Kidney epithelial cell (primary cell): Measurements from ENCODE around the gene FOXP1. TPM values are rescaled to one million over a fixed set of nuclear protein-coding genes. Genes with fewer than 3 reads are reported as not detected.
"Not testable (repeated sequence)": the region's sequence is repeated elsewhere in the genome, so short reads cannot be mapped to it uniquely, and the experiment has no call there.

ENCODE experiments used
- DNase-seq: peaks from one replicate; pipeline ENCODE4 v3.0.0-alpha.2; 2010; ENCODE audit warnings: low read depth
- H3K27me3 ChIP-seq: 2 replicates; pipeline ENCODE4 v1.6.0; 2011; ENCODE audit warnings: low read length; ENCODE audit not compliant: control insufficient read depth, insufficient read depth
- H3K36me3 ChIP-seq: 2 replicates; pipeline ENCODE4 v1.5.1; 2011; ENCODE audit warnings: low read length; ENCODE audit not compliant: control insufficient read depth, insufficient read depth
- H3K4me3 ChIP-seq: 2 replicates; pipeline ENCODE4 v1.5.1; 2011; ENCODE audit warnings: low read depth, mild to moderate bottlenecking, control low read depth, low read length
- total RNA-seq: library from RNA; depleted of rRNA; stranded (reverse); fragments of >200 nt; gene quantifications from 2 replicates; pipeline ENCODE4 v1.2.3, GENCODE V29; 2015
- TF ChIP-seq, protein P1 (sequence below): IDR thresholded peaks from 2 replicates; pipeline ENCODE4 v1.5.1; 2011; ENCODE audit warnings: mild to moderate bottlenecking, moderate library complexity, low read length, control low read depth, inconsistent platforms; ENCODE audit not compliant: insufficient read depth, poor library complexity, severe bottlenecking

FOXP1 gene
- total RNA-seq, 1 donor from 2014 or later, result 75.0 TPM

GRCh38 chr3:71022551-71023335, 560.8 kb downstream of the FOXP1 start:
- DNase-seq, result no peak
- TF ChIP-seq, protein P1, sequence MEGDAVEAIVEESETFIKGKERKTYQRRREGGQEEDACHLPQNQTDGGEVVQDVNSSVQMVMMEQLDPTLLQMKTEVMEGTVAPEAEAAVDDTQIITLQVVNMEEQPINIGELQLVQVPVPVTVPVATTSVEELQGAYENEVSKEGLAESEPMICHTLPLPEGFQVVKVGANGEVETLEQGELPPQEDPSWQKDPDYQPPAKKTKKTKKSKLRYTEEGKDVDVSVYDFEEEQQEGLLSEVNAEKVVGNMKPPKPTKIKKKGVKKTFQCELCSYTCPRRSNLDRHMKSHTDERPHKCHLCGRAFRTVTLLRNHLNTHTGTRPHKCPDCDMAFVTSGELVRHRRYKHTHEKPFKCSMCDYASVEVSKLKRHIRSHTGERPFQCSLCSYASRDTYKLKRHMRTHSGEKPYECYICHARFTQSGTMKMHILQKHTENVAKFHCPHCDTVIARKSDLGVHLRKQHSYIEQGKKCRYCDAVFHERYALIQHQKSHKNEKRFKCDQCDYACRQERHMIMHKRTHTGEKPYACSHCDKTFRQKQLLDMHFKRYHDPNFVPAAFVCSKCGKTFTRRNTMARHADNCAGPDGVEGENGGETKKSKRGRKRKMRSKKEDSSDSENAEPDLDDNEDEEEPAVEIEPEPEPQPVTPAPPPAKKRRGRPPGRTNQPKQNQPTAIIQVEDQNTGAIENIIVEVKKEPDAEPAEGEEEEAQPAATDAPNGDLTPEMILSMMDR, result peak; percentile 15

DNA sequence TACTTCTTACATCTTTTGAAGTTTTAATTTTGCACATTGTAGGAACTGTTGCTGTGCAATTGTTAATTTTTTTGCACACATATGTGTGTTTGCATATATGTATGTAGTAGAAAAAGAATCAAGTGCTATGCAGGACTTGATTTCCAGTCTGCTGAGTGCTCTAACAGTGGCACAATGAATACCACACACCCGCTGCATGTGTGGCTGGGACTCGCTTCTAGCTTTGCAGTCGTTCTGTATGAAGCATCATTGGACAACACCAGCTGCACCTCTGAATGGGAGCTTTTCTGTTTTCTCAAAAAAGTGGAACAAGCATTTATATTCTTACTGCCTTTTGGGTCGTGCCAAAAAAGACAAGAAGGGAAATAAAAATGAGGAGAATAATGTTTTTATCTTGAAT, 564.7 kb downstream of the FOXP1 start:
- no peak overlapping the region for H3K4me3 ChIP-seq
- H3K27me3 ChIP-seq, result no peaks in the 10 kb centered on the region
- no peaks in the 10 kb centered on the region for H3K36me3 ChIP-seq
- TF ChIP-seq, protein P1, result no peak
- no peak for DNase-seq

More at GRCh38 chr3:71022551-71023335, 560.8 kb downstream of the FOXP1 start:
- H3K4me3 ChIP-seq, result no peak overlapping the region
- H3K36me3 ChIP-seq, result no peaks in the 10 kb centered on the region
- H3K27me3 ChIP-seq, result no peaks in the 10 kb centered on the region

DNA sequence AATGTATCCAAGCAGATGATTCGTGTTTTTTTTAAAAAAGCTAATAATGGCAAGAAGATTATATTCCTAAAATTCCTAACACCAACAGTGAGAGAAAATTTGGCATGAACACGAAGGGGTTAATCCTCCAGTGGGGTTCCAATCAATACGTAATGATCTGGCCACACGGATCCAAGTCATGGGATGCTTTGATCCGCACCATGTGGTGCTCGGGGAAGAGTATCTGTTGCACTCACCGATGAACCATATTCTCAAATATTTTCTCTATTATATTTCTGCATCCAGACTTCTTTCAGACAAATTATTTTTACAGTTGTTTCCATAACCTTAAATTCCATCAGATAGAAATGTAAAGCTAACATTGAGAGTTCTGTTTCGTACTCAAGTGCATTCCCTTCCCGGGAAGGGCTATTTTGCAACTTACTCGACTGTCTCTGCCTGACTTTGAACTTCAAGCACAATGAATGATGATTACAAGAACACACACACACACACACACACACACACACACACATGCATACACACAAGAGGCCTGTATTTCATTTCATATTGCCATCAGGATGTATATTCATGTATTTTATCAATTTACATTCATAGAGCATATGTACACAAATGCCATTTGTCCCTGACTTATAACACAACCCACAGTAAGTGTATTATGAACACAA, 567.2 kb downstream of the FOXP1 start:
- H3K27me3 ChIP-seq, result no peaks in the 10 kb centered on the region
- no peak overlapping the region for H3K4me3 ChIP-seq
- no peaks in the 10 kb centered on the region for H3K36me3 ChIP-seq
- DNase-seq, result no peak
- TF ChIP-seq, protein P1, result no peak

GRCh38 chr3:71014616-71015015, 568.9 kb downstream of the FOXP1 start:
- DNase-seq, H3K36me3 ChIP-seq: not testable (repeated sequence)

DNA sequence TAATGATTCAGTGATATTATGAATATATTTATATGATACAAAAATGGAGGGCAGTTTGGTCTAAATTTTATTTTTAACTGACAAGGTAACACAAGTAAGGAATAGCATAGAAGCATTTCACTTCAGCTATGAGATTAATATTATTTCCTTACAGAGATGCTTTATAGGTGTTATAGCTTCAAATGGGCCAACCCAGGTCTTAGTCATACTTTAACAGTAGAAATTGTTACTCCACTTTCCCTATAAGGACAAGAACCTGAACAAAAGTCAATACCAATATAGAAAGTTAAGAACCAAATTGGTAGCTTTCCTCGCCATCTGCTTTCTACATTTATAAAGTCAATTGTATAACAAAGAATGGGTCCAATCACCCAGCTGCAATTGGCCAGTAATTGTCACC, 570.6 kb downstream of the FOXP1 start:
- Histone ChIP-seq H3K27me3 (no peaks in the 10 kb centered on the region), H3K36me3 (no peaks in the 10 kb centered on the region), H3K4me3 (no peak overlapping the region)
- DNase-seq, result no peak
- TF ChIP-seq, protein P1, result no peak

More at GRCh38 chr3:71014616-71015015, 568.9 kb downstream of the FOXP1 start:
- not testable (repeated sequence) for H3K4me3 ChIP-seq, H3K27me3 ChIP-seq

DNA sequence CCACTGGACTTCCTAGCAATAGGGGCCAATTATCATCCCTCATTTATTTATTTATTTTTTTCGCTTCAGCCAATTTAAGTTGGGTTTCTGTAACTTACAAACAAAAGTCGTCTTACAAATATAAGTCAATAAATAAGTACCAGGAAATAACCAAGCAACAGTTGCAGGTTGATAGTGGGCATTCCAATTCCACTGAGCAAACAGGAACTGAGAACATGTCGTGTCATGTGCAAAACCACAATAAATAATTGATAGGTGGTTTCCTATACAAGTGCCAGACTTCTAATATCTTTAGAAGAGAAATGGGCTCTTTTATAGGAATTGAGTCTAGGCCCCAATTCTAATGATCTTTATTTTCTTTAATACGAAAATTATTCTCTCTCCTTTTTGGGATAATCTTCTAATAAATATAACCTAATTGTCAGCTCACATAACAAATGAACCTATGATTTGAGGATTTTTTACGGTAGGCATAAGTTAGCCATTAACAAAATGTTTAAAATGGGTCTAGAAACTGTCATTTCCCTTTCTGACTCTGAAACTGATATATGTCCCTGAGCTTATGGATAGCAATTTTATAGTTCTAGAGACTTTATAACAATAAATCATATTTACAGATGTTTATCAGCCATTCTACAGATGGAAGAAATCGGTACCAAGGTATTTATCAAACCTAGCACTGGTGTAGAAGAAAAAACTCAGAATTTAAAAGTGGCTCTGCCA, 571.8 kb downstream of the FOXP1 start:
- H3K36me3 ChIP-seq, result no peaks in the 10 kb centered on the region
- H3K27me3 ChIP-seq, result no peaks in the 10 kb centered on the region
- TF ChIP-seq, protein P1, result no peak
- DNase-seq, result no peak
- no peak overlapping the region for H3K4me3 ChIP-seq
